ENCODE measurements around the gene SCLT1. TPM values are rescaled to one million over a fixed set of nuclear protein-coding genes. Genes with fewer than 3 reads are reported as not detected.

Gene SCLT1
- total and polyA plus RNA-seq, 7 experiments from 2014 or later: 5.9 to 36.4 (median 24.6) TPM

- ATAC-seq (no peak), DNase-seq (no peak)
- no peak overlapping the region for H3K27ac ChIP-seq (ENCODE audit: low read depth, low read length)
- no peaks in the 10 kb centered on the region for H3K27me3 ChIP-seq (ENCODE audit: control insufficient read depth in 2 of 2, insufficient read depth in 2 of 2, low read length in 2 of 2)
- peak overlapping the region in 1 of 9 donors; percentile 74 for H3K27ac Mint-ChIP-seq
- no peak overlapping the region for H3K4me3 Mint-ChIP-seq
- ChIA-PET POLR2A (no interaction called here), CTCF (interaction anchor here (1.0 kb wide), 1 partner anchor 8 kb away, joined by 3 read pairs; no protein-coding TSS in a partner anchor)
- H3K36me3 ChIP-seq (ENCODE audit: control insufficient read depth in 2 of 3, insufficient read depth in 3 of 3, low read length in 3 of 3): peaks cover 0 to 46% (median 14%) of the 10 kb centered on the region in 3 experiments
- peaks cover 21 to 22% of the 10 kb centered on the region in 2 donors for H3K4me1 ChIP-seq (ENCODE audit: control insufficient read depth in 2 of 2, insufficient read depth in 2 of 2, low read length in 2 of 2)
- H3K9me3 Mint-ChIP-seq: no peaks in the 10 kb centered on the region
- H3K27me3 Mint-ChIP-seq: no peaks in the 10 kb centered on the region
- H3K4me1 Mint-ChIP-seq: peaks cover 18 to 48% (median 36%) of the 10 kb centered on the region in 7 donors
- peaks cover 11 to 46% (median 38%) of the 10 kb centered on the region in 5 donors for H3K36me3 Mint-ChIP-seq
- H3K4me3 ChIP-seq (ENCODE audit: low read length): no peak overlapping the region
- intact Hi-C loops (cut with micrococcal nuclease): no loop called here
- no peaks in the 10 kb centered on the region for H3K9me3 ChIP-seq (ENCODE audit: control insufficient read depth in 2 of 3, low read length in 3 of 3)
Observed at GRCh38 chr4:128865132-128865531, 228.2 kb downstream of the SCLT1 start.

GRCh38 chr4:128863312-128864075, 229.8 kb downstream of the SCLT1 start:
- Mint-ChIP-seq H3K27ac (peak overlapping the region in 8 of 9 donors; percentile 59 to 91 (median 82)), H3K36me3 (peaks cover 11 to 43% (median 41%) of the 10 kb centered on the region in 5 donors), H3K9me3 (no peaks in the 10 kb centered on the region), H3K27me3 (no peaks in the 10 kb centered on the region), H3K4me1 (peaks cover 20 to 49% (median 45%) of the 10 kb centered on the region in 7 donors), H3K4me3 (peak overlapping the region in 5 of 10 donors; percentile 2 to 55 (median 17))
- H3K9me3 ChIP-seq (ENCODE audit: control insufficient read depth in 2 of 3, low read length in 3 of 3): no peaks in the 10 kb centered on the region
- no peaks in the 10 kb centered on the region for H3K27me3 ChIP-seq (ENCODE audit: control insufficient read depth in 2 of 2, insufficient read depth in 2 of 2, low read length in 2 of 2)
- intact Hi-C loops (cut with micrococcal nuclease): loop anchor here (1.0 to 5.0 kb wide), 10 partner anchors 23 to 672 kb away; partner anchors contain the start of genes PGRMC2 (in 2 of the 2), SCLT1 (in 2 of the 2) and JADE1 (in 1 of the 2)
- peaks cover 0 to 43% (median 19%) of the 10 kb centered on the region in 3 experiments for H3K36me3 ChIP-seq (ENCODE audit: control insufficient read depth in 2 of 3, insufficient read depth in 3 of 3, low read length in 3 of 3)
- no peak overlapping the region for H3K4me3 ChIP-seq (ENCODE audit: low read length)
- peak overlapping the region; percentile 58 for H3K27ac ChIP-seq (ENCODE audit: low read depth, low read length)
- peaks cover 21 to 22% of the 10 kb centered on the region in 2 donors for H3K4me1 ChIP-seq (ENCODE audit: control insufficient read depth in 2 of 2, insufficient read depth in 2 of 2, low read length in 2 of 2)
- DNase-seq (peak; percentile 37 to 74 (median 60)), ATAC-seq (peak; percentile 73)
- CTCF ChIA-PET: interaction anchor here (0.8 to 2.0 kb wide), 5 partner anchors 77 to 408 kb away, joined by 3 to 12 read pairs (median 3); no protein-coding TSS in a partner anchor
- POLR2A ChIA-PET: interaction anchor here (0.8 kb wide), 1 partner anchor 10 kb away, joined by 4 read pairs; no protein-coding TSS in a partner anchor

GRCh38 chr4:128862608-128863311, 230.6 kb downstream of the SCLT1 start:
- H3K27ac ChIP-seq (ENCODE audit: low read depth, low read length): peak overlapping the region; percentile 58
- H3K4me1 ChIP-seq (ENCODE audit: control insufficient read depth in 2 of 2, insufficient read depth in 2 of 2, low read length in 2 of 2): peaks cover 21 to 22% of the 10 kb centered on the region in 2 donors
- no peaks in the 10 kb centered on the region for H3K27me3 ChIP-seq (ENCODE audit: control insufficient read depth in 2 of 2, insufficient read depth in 2 of 2, low read length in 2 of 2)
- Mint-ChIP-seq H3K4me3 (peak overlapping the region in 6 of 10 donors; percentile 2 to 55 (median 30)), H3K27ac (peak overlapping the region; percentile 59 to 91 (median 83)), H3K27me3 (no peaks in the 10 kb centered on the region), H3K36me3 (peaks cover 14 to 46% (median 42%) of the 10 kb centered on the region in 5 donors), H3K9me3 (no peaks in the 10 kb centered on the region), H3K4me1 (peaks cover 20 to 51% (median 43%) of the 10 kb centered on the region in 7 donors)
- intact Hi-C loops (cut with micrococcal nuclease): loop anchor here (1.0 to 5.0 kb wide), 11 partner anchors 8 to 671 kb away; partner anchors contain the start of genes PGRMC2 (in 2 of the 2), SCLT1 (in 2 of the 2) and JADE1 (in 1 of the 2)
- H3K9me3 ChIP-seq (ENCODE audit: control insufficient read depth in 2 of 3, low read length in 3 of 3): no peaks in the 10 kb centered on the region
- DNase-seq: peak in 6 of 9 donors; percentile 6 to 57 (median 16)
- H3K36me3 ChIP-seq (ENCODE audit: control insufficient read depth in 2 of 3, insufficient read depth in 3 of 3, low read length in 3 of 3): peaks cover 5 to 44% (median 17%) of the 10 kb centered on the region in 3 experiments
- POLR2A ChIA-PET: interaction anchor here (0.8 to 1.7 kb wide), 4 partner anchors 10 to 80 kb away, joined by 3 to 5 read pairs (median 4); partner anchors contain the start of gene JADE1
- ATAC-seq: peak; percentile 74
- no peak overlapping the region for H3K4me3 ChIP-seq (ENCODE audit: low read length)
- CTCF ChIA-PET: interaction anchor here (0.6 to 2.0 kb wide), 5 partner anchors 26 to 408 kb away, joined by 3 to 12 read pairs (median 3); no protein-coding TSS in a partner anchor

- ChIA-PET POLR2A (interaction anchor here (1.1 to 1.7 kb wide), 3 partner anchors 50 to 79 kb away, joined by 3 to 5 read pairs (median 4); partner anchors contain the start of gene JADE1), CTCF (interaction anchor here (0.6 to 2.0 kb wide), 3 partner anchors 25 to 407 kb away, joined by 3 to 12 read pairs (median 7); no protein-coding TSS in a partner anchor)
- no peaks in the 10 kb centered on the region for H3K27me3 ChIP-seq (ENCODE audit: control insufficient read depth in 2 of 2, insufficient read depth in 2 of 2, low read length in 2 of 2)
- peak overlapping the region; percentile 58 for H3K27ac ChIP-seq (ENCODE audit: low read depth, low read length)
- H3K4me1 ChIP-seq (ENCODE audit: control insufficient read depth in 2 of 2, insufficient read depth in 2 of 2, low read length in 2 of 2): peaks cover 21 to 22% of the 10 kb centered on the region in 2 donors
- no peak overlapping the region for H3K4me3 ChIP-seq (ENCODE audit: low read length)
- Mint-ChIP-seq H3K36me3 (peaks cover 16 to 52% (median 43%) of the 10 kb centered on the region in 5 donors), H3K4me1 (peaks cover 20 to 53% (median 43%) of the 10 kb centered on the region in 7 donors), H3K9me3 (no peaks in the 10 kb centered on the region), H3K27ac (peak overlapping the region; percentile 67 to 94 (median 86)), H3K27me3 (no peaks in the 10 kb centered on the region), H3K4me3 (peak overlapping the region in 8 of 10 donors; percentile 15 to 72 (median 43))
- intact Hi-C loops (cut with micrococcal nuclease): loop anchor here (1.0 to 5.0 kb wide), 4 partner anchors 8 to 575 kb away; partner anchors contain the start of genes PGRMC2 (in 2 of the 2) and SCLT1 (in 2 of the 2)
- H3K9me3 ChIP-seq (ENCODE audit: control insufficient read depth in 2 of 3, low read length in 3 of 3): no peaks in the 10 kb centered on the region
- ATAC-seq: peak; percentile 38
- H3K36me3 ChIP-seq (ENCODE audit: control insufficient read depth in 2 of 3, insufficient read depth in 3 of 3, low read length in 3 of 3): peaks cover 9 to 51% (median 14%) of the 10 kb centered on the region in 3 experiments
- peak in 5 of 9 donors; percentile 5 to 16 (median 12) for DNase-seq
Observed at GRCh38 chr4:128861856-128862518, 231.4 kb downstream of the SCLT1 start.

- no peaks in the 10 kb centered on the region for H3K9me3 Mint-ChIP-seq
- no peak overlapping the region for H3K4me3 Mint-ChIP-seq
- H3K27ac Mint-ChIP-seq: peak overlapping the region in 5 of 9 donors; percentile 6 to 91 (median 77)
- H3K36me3 ChIP-seq (ENCODE audit: control insufficient read depth in 2 of 3, insufficient read depth in 3 of 3, low read length in 3 of 3): peaks cover 24 to 71% (median 31%) of the 10 kb centered on the region in 3 experiments
- H3K27me3 ChIP-seq (ENCODE audit: control insufficient read depth in 2 of 2, insufficient read depth in 2 of 2, low read length in 2 of 2): no peaks in the 10 kb centered on the region
- ChIA-PET CTCF (no interaction called here), POLR2A (no interaction called here)
- no peak for ATAC-seq
- intact Hi-C loops (cut with micrococcal nuclease): loop anchor here (5.0 kb wide), 1 partner anchor 232 kb away; the partner anchor contains the start of gene SCLT1 (in 2 of the 2)
- DNase-seq: no peak
- peaks cover 23 to 25% of the 10 kb centered on the region in 2 donors for H3K4me1 ChIP-seq (ENCODE audit: control insufficient read depth in 2 of 2, insufficient read depth in 2 of 2, low read length in 2 of 2)
- H3K27ac ChIP-seq (ENCODE audit: low read depth, low read length): no peak overlapping the region
- H3K36me3 Mint-ChIP-seq: peaks cover 10 to 49% (median 36%) of the 10 kb centered on the region in 5 donors
- no peak overlapping the region for H3K4me3 ChIP-seq (ENCODE audit: low read length)
- H3K9me3 ChIP-seq (ENCODE audit: control insufficient read depth in 2 of 3, low read length in 3 of 3): no peaks in the 10 kb centered on the region
- H3K4me1 Mint-ChIP-seq: peaks cover 20 to 58% (median 45%) of the 10 kb centered on the region in 7 donors
- H3K27me3 Mint-ChIP-seq: no peaks in the 10 kb centered on the region
Observed at GRCh38 chr4:128859887-128860677, 233.3 kb downstream of the SCLT1 start.
